H4 (cell line): Measurements from ENCODE around the gene DCBLD1. TPM values are rescaled to one million over a fixed set of nuclear protein-coding genes. Genes with fewer than 3 reads are reported as not detected.

Experiments used
- DNase-seq: peaks from one replicate; pipeline ENCODE4 v3.0.0-alpha.2; 2015; ENCODE audit warnings: low spot score
- total RNA-seq: library from RNA; depleted of rRNA; stranded (reverse); fragments of >200 nt; shearing (Covaris generic); gene quantifications from 2 replicates; pipeline ENCODE4 v1.2.3, GENCODE V29; 2014; rRNA removed

DCBLD1 gene
- total RNA-seq, 1 experiment from 2014 or later: 17.3 TPM

DNA sequence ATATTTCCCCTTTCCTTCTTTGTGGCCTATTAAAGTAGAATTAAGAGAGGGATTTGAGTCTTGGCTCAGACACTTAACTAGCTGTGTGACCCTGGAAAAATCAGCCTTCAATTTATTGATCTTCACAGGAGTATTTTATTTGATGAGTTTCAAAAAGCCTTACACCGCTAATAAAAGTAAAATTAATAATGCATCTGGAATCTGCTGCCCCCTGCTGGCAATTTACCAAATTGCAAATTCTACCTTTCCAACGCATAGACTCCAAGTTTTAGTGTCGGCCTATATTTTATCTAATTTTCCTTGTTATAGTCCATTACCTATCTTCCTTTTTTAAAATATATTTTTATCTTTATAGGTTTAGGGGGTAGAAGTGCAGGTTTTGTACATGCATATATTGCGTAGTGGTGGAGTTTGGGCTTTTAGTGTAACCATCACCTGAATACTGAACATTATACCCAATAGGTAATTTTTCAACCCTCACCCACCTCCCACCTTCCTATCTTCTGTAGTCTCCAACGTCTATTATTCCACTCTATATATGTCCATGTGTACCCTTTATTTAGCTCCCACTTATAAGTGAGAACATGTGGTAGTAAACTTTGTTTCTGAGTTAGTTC, 73.5 kb downstream of the DCBLD1 start:
- no peak for DNase-seq

DNA sequence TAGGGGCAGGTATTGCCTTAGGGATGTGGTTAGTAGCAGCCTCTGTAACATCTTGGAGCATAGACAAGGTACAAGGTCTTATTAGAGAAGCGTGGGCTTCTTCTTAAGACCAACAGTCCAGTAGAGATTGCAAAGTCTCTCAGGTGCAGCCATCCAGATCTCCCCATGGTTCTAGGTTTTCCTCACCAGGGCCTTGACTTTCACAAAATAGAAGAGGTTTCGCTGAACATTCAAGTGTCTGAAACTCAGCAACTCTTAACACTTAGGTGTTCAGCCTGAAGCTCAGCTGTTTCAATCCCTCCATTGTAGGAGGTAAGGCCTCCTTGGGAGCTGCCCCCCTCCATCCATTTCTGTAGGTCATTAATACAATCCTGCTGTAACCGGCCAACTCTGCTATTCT, 75.5 kb downstream of the DCBLD1 start:
- no peak for DNase-seq

DNA sequence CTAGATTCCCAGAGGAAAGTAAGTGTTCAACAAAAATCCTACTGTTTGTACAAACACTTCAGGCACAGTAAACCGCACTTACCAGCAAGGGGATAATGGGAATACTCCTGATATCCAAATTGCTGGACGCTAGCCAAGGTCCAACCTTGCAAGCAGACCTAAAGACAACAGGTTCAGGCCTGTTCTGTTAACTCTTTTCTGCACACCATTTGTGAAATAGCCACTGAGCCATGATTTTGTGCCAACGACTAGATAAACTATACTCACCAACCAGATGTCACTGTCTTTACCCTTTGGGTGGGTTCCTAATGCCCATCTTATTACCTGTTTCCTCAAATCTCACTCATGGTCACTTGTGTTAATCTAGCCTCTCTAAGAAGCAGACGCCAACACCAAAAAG, 76.3 kb downstream of the DCBLD1 start:
- DNase-seq: no peak

DNA sequence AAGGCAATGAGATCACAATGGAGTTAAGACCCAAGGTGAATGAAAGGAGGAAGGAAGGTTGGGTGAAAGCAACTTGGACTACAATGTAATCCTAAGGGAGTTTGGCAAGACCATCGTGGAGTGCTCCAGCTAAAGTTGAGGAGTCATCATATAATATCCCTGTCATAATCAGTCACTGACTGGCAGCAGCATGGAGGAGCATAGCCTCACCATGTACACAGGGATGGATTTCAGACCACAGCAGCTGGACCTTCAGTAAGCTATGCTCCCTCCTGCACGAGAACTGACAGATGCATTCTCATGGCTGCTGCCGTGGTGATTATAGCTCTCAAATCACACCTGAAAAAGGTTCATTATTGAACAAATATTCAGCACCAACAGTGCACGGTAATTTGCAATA, 76.8 kb downstream of the DCBLD1 start:
- no peak for DNase-seq

DNA sequence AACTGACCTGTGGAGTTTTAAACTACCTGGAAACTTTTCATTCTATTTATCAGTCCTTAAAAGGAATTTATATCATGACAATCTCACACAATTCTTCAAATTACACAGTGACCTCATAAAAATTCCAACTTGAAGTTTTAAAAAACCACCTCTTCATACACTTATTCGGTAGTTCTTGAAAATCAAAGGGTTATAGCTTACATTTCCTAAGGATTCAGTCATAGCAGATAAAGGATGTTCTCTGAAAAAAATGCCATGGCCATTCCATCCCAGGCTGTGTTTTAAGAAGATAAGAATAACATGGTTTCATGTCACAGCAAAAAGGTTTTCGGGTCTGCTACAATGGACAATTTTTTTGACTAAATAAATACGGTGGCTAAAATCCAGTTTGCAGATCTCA, 78.7 kb downstream of the DCBLD1 start:
- no peak for DNase-seq

DNA sequence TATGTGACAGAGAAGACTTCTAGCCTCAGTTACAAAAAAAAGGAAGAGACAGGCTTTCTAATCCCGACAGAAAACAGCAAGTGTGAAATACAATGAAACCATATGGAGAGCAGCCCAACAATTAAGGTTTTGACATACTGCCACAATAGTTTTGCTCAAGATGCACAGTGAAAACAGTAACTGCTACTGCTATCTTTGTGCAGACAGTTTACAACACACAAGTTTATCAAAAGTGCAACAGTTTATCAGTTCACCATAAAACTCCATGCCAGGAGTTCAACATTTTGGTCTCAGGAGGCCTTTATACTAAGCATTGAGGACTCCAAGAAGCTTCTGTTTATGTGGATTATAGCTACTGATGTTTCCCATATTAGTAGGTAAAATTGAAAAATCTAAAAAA, 82.2 kb downstream of the DCBLD1 start:
- no peak for DNase-seq

DNA sequence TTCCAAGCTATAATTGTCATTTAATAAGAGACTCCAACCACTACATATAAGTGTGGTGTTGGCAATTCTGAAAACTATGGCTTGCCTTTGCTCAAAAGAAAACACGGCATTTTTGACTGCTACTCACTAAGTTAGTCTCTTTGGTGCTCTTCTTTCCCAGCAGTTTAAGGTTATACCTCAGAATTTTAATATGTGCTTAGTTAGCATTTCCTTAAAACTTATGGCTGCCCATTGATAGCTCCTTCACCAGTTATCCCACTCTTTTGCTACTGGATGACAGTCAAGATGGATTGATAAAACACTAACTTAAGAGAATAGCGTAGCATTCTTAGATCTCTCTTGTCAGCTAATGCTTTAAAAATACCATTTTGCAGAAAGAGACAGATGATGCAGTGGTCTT, 85.8 kb downstream of the DCBLD1 start:
- DNase-seq: no peak

DNA sequence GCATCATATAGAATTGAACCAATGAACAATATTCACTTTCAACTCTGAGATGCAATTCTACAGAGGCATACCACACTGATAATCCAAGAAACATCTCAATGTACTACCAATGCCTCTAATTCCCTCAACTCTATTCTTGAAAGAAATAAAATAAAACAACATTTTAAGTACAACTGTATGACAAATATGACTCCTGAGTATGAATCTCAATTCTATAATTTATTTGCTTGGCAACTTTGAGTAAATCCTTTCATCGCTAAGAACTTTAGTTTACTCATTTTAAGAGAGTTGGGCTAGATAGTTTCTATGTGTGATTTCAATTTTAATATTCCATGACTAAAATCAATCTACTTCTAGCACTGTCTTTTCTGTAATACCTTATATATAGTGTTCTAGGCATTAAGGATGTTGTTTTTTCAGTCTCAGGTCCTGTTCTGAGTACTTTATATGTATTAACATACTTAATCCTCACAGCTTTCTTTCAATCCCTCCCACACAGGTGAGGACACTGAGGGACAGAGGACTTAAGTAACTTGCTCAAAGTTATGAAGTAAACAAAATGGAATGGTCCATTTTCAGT, 86.4 kb downstream of the DCBLD1 start:
- DNase-seq: no peak

DNA sequence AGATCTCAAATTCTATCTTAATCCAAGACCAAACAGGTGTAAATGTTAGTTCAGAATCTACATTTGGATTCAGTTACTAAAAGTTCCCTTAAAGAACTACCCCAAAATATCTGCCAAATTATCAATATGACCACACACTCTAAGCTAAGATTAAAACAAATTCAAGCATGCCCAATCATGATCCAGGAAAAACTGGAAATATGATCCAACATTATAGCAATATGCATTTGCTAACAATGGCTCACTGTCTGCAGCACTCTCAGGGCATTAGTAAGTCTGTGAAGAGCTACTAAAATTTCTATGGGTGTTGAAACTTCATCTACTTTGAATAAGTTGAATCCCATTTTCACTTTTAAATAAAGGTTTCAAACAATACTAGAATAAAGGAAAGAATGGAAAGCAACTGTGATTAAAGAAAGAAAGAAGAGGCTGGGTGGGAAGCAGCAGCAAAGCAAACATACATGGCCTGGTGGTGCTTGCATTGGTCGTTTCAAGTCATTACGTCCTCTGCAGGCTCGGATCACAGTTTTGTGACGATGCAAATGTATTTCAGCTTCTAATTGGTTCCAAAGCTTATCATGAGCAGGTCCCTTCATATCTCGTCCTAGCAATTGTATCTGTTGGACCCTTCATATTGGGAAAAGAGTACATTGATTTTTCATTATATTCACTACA, 90.7 kb downstream of the DCBLD1 start:
- DNase-seq: no peak

DNA sequence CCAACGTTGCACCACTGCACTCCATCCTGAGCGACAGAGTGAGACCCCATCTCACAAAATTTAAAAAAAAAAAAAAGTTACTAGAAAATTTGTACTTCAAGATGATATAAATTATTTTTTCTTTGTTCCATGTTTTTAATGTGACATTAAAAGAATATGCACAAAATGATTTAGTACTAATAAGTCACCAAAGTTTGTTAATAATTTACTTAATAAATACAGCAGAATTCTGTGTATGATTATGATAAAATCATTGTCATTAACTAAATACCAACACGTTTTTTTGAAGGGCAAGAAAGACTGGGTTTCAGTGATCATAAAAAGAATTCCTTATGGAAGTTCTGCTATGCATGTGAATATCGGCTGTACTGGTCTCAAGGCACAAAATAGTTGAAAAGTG, 91.7 kb downstream of the DCBLD1 start:
- DNase-seq: no peak

DNA sequence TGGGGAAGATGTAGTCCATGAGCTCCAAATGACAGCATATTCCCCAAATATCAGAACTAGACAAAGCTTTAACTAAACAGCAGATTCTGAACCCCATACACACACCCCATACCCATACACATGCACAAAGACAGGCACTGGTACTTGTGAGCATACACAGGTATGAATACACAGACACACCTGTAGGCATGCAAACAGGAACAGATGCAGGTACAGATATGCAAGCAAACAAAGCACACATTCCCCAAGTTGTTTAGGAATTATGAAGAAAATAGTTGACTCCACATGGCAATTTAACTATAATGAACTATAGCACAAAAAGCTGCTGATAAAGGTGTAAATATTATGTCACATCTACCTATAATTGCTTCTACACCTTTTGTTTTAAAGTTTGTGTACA, 103.2 kb downstream of the DCBLD1 start:
- no peak for DNase-seq

DNA sequence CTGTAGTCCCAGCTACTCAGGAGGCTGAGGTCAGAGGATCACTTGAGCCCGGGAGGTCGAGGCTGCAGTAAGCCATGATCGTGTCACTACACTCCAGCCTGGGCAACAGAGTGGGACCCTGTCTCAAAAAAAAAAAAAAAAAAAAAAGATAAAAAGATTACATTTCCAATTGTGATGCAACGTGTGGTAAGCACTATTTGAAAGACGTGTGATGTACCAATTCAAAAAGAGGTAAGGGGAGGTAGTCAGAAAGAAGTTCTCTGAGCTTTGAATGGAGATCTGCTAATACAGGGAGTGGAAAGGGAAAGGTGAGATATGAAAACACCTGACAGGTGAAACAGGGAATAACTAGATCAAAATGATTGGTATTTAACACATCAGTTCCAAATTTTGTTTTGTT, 108.0 kb downstream of the DCBLD1 start:
- no peak for DNase-seq

DNA sequence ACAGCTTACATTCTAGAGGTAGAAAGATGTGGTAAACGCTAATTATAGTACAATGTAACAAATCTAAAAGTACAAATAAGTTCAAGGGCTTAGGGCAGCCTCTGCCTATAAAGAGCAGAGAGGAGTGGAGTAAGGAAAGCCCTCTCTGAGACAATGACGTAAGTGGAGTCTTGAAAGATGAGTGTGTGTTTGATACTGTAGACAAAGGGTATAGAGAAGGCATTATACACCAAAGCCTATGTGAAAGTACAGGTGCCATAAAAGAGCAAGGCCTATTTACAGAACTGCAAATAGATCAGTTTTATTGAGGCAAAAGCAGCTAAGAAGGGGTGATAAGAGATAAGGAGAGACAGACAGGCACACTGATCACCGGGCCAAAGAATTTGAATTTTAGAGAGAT, 108.9 kb downstream of the DCBLD1 start:
- DNase-seq: no peak

DNA sequence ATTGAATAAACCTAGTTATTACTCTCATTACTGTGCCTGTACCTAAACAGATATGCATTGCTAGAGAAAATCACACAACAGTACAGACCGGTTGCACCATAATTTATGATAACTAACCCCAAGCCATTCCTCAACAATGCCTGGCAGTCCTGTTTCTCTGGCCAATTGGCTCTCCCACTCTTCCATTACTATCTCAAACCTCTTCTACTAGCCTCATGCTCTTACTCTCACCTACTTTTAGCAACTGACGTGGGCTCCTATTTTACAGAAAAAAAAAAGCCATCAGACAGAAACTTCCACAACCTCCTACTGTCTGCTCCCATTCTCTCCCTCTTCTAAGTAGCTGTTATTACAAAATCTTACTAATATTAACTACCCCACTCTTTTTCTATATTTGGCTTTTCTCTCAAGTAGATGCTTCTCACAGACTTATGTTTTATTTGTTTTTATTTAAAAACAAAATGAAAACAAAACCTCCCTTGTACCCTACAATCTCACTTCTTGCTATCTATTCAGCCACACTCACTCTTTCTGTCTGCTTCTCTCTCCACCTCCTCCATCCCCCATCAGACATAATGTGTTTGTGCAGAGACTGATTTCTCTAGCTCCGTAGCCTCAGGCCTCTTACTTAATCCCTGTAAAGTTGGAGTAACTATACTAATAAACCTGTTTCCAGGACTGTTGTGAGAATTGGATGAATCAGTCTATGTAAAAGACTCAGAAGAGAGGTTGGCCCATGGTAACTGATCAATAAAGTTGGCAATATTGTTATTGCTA, 110.7 kb downstream of the DCBLD1 start:
- DNase-seq: no peak

DNA sequence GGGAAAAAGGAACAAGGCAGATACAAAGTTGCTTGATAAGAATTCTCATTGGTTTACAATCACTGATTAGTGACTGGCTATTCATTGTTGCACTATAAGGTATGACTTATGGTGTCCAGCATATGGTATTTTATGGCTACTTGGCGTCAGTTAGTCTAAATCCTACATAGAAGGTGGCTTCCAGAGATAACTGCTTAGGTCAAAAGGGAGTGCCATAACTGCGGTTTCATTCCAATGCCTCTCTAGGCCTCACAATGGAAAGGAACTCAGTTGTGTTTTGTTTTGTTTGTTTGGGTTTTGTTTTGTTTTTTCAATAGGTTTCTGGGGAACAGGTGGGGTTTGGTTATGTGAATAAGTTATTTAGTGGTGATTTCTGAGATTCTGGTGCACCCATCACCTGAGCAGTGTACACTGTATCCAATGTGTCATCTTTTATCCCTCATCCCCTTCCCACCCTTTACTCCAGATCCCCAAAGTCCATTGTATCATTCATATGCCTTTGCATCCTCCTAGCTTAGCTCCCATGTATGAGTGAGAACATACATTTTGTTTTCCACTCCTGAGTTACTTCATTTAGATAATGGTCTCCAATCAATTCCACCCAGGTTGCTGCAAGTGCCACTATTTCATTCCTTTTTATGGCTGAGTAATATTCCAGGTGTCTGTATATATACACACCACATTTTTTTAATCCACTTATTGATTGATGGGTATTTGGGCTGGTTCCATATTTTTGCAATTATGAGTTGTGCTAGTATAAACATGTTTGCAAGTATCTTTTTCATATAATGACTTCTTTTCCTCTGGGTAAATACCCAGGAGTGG, 112.8 kb downstream of the DCBLD1 start:
- DNase-seq: no peak

DNA sequence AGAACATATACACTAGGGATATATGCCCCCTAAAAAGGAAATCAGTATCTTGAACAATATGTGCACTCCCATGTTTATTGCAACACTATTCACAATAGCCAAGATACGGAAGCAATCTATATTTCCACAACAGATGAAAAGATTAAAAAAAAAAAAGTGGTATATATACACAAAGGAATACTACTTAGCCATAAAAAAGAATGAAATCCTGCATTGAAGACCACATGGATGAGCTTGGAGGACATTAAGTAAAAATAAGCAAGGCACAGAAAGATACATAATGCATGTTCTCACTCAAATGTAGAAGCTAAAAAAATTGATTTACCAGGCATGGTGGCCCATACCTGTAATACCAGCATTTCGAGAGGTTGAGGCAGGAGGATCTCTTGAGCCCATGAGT, 115.3 kb downstream of the DCBLD1 start:
- DNase-seq: no peak

Other genes with a start within 250 kb of the DCBLD1 start
- 0.08 and 0.50 TPM in 2 replicates for gene VGLL2, start 217.1 kb upstream of the DCBLD1 start, total RNA-seq
- 0.12 and 0.70 TPM in 2 replicates for gene ROS1, start 56.7 kb upstream of the DCBLD1 start, total RNA-seq
- gene GOPC, start 119.8 kb downstream of the DCBLD1 start, total RNA-seq: 16.0 and 22.1 TPM in 2 replicates
- gene NUS1, start 192.8 kb downstream of the DCBLD1 start, total RNA-seq: 11.7 and 12.2 TPM in 2 replicates